Measurements from ENCODE around the gene RAB9B.

DNA sequence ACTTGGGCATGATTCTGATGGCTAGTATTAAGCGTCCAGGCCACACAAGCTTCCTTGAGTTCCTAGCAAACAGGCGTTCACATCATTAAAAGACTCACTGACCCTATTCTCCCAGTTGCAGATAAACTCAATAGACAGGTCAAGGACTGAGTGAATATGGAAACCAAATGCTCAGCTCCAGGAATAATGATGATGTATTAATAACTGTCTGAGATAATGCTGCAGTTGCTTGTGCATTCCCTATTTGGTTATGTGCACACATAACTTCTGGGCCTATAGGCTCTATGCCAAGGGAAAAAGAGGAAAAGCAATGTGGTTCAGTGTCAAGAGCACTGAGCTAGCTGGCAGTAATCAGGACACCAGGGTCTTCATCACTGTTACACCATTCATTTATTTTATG, 3.5 kb downstream of the RAB9B start:
- TF ChIP-seq, protein P1, sequence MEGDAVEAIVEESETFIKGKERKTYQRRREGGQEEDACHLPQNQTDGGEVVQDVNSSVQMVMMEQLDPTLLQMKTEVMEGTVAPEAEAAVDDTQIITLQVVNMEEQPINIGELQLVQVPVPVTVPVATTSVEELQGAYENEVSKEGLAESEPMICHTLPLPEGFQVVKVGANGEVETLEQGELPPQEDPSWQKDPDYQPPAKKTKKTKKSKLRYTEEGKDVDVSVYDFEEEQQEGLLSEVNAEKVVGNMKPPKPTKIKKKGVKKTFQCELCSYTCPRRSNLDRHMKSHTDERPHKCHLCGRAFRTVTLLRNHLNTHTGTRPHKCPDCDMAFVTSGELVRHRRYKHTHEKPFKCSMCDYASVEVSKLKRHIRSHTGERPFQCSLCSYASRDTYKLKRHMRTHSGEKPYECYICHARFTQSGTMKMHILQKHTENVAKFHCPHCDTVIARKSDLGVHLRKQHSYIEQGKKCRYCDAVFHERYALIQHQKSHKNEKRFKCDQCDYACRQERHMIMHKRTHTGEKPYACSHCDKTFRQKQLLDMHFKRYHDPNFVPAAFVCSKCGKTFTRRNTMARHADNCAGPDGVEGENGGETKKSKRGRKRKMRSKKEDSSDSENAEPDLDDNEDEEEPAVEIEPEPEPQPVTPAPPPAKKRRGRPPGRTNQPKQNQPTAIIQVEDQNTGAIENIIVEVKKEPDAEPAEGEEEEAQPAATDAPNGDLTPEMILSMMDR (IDR thresholded peaks at IDR 0.05): no peak
- no peak for TF ChIP-seq EZH2 (IDR thresholded peaks at IDR 0.05; ENCODE audit: borderline replicate concordance, insufficient read depth, low read depth, low read length, poor library complexity, severe bottlenecking)

All from B cell (primary cell).